ENCODE measurements around the gene CDYL2. TPM values are rescaled to one million over a fixed set of nuclear protein-coding genes. Genes with fewer than 3 reads are reported as not detected.

CDYL2 gene
- total and polyA plus RNA-seq, 2 experiments from 2014 or later, result 0.74 to 0.95 TPM

- no peak for TF ChIP-seq CTCF (IDR thresholded peaks at IDR 0.05; ENCODE audit: low read depth, low read length)
- no peaks in the 10 kb centered on the region for H3K4me1 ChIP-seq (ENCODE audit: low read depth)
- no peak overlapping the region for H3K27ac ChIP-seq
- no peaks in the 10 kb centered on the region for H3K27me3 ChIP-seq
- no peaks in the 10 kb centered on the region for H3K9me3 ChIP-seq (ENCODE audit: low read depth)
- no peaks in the 10 kb centered on the region for H3K36me3 ChIP-seq
- H3K4me3 ChIP-seq, result no peak overlapping the region
- no peak for DNase-seq (ENCODE audit: low read depth in 1 of 2, low spot score in 1 of 2)
Observed at GRCh38 chr16:80667925-80668324, 136.5 kb downstream of the CDYL2 start.

- Histone ChIP-seq H3K4me1 (ENCODE audit: low read depth) (no peaks in the 10 kb centered on the region), H3K27me3 (no peaks in the 10 kb centered on the region), H3K36me3 (no peaks in the 10 kb centered on the region), H3K9me3 (ENCODE audit: low read depth) (no peaks in the 10 kb centered on the region), H3K4me3 (no peak overlapping the region), H3K27ac (no peak overlapping the region)
- no peak for DNase-seq (ENCODE audit: low read depth in 1 of 2, low spot score in 1 of 2)
- no peak for TF ChIP-seq CTCF (IDR thresholded peaks at IDR 0.05; ENCODE audit: low read depth, low read length)
Observed at GRCh38 chr16:80667251-80667560, 137.2 kb downstream of the CDYL2 start.

DNA sequence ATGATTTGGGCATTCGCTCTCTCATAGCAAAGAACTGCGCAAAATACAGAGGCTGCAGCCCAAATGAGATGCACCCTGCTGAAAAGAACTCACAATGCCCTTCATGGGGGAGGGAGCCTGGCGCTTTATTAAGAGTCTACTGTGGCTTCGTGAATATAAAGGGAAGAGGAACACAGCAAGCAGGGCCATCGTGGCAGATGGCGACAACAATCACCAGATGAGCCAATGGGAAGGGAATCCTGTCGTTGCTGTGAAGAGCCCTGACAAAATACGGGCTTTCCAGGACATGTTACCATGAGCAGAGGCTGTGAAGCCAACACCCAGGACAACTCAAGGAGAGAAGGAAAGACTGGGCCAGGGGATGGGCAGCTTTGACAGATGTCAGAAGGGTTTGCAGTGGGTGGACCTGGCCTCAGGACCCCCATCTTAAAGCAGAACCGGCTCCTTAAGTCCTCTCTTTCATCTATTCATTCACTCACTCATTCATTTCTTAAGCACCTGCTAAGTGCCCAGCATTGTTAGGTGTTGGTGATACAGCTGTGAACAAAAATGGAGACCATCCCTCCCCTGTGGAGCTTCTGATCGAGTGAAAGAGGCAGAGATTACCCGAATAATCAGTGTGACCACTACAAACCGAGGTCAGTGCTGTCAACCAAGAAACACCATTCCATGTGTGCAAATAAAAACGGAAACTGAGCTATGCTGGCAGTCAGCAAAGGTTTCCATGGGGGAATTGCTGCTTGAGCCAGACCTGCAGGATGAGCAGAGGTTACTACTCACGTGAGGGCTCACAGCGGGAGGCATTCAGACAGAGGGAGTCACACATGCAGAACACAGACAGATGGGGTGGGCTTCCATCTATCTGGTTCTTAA, 137.8 kb downstream of the CDYL2 start:
- no peak overlapping the region for H3K4me3 ChIP-seq

DNA sequence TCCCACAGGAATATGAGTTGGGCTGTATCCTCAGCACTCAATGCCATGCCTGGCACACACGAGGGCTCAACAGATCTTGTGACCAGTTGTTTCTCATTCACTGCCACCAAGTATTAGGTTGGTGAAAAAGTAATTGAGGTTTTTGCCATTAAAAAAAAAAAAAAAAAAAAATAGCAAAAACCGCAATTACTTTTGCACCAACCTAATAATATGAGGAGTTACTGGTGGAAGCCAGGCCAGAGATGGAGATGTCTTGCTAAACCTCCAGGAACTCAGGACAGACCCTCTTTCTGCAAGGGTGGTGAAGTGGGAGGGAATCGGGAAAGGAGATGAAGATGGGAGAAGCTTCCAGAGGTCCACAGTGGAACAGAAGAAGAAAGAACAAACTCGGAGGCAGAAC, 139.0 kb downstream of the CDYL2 start:
- TF ChIP-seq CTCF (IDR thresholded peaks at IDR 0.05; ENCODE audit: low read depth, low read length), result no peak
- Histone ChIP-seq H3K36me3 (no peaks in the 10 kb centered on the region), H3K4me3 (no peak overlapping the region), H3K9me3 (ENCODE audit: low read depth) (no peaks in the 10 kb centered on the region), H3K4me1 (ENCODE audit: low read depth) (no peaks in the 10 kb centered on the region), H3K27ac (no peak overlapping the region), H3K27me3 (no peaks in the 10 kb centered on the region)
- DNase-seq (ENCODE audit: low read depth in 1 of 2, low spot score in 1 of 2), result no peak

More for the DNA sequence above, 137.8 kb downstream of the CDYL2 start:
- H3K36me3 ChIP-seq, result no peaks in the 10 kb centered on the region
- H3K27me3 ChIP-seq, result no peaks in the 10 kb centered on the region
- H3K4me1 ChIP-seq (ENCODE audit: low read depth), result no peaks in the 10 kb centered on the region
- H3K9me3 ChIP-seq (ENCODE audit: low read depth), result no peaks in the 10 kb centered on the region
- no peak for TF ChIP-seq CTCF (IDR thresholded peaks at IDR 0.05; ENCODE audit: low read depth, low read length)
- no peak overlapping the region for H3K27ac ChIP-seq
- DNase-seq (ENCODE audit: low read depth in 1 of 2, low spot score in 1 of 2), result no peak

DNA sequence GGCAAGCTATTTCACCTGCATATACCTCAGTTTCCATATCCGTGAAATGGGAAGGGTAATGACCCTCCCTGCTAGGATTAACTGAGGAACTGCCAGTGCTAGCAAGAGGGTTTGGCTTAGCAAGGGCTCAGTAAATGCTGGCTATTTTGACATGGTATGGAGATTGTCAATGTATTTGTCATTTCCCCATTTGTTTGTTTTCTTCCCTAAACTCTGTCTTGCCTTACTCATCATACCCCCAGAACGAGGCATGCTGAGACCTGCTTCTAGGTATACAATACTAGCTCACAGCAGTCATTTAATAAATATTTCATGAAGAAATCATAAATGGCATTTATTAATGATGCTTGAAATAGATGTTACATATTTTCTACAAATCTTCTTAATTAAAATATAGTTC, 139.6 kb downstream of the CDYL2 start:
- H3K4me3 ChIP-seq, result no peak overlapping the region
- no peak for DNase-seq (ENCODE audit: low read depth in 1 of 2, low spot score in 1 of 2)
- no peaks in the 10 kb centered on the region for H3K9me3 ChIP-seq (ENCODE audit: low read depth)
- TF ChIP-seq CTCF (IDR thresholded peaks at IDR 0.05; ENCODE audit: low read depth, low read length), result no peak
- H3K27ac ChIP-seq, result no peak overlapping the region
- H3K27me3 ChIP-seq, result no peaks in the 10 kb centered on the region
- no peaks in the 10 kb centered on the region for H3K36me3 ChIP-seq
- H3K4me1 ChIP-seq (ENCODE audit: low read depth), result no peaks in the 10 kb centered on the region

All from cardiac muscle cell (in vitro differentiated cells and primary cell).